ENCODE data around the gene ATP5MG. TPM values are rescaled to one million over a fixed set of nuclear protein-coding genes. Genes with fewer than 3 reads are reported as not detected.
"Not testable (repeated sequence)": the region's sequence is repeated elsewhere in the genome, so short reads cannot be mapped to it uniquely, and the experiment has no call there.

Gene ATP5MG
- total RNA-seq, 1 experiment from 2014 or later, result 537 TPM

- Histone ChIP-seq H3K36me3 (ENCODE audit: control insufficient read depth, insufficient read depth, low read length) (peaks cover 5% of the 10 kb centered on the region; the same call in 1 of the 2 replicates), H3K9me3 (no peaks in the 10 kb centered on the region), H3K4me1 (peaks cover 12% of the 10 kb centered on the region), H3K4me3 (ENCODE audit: low read depth, low read length) (no peak overlapping the region), H3K27me3 (replicated peaks; ENCODE audit: control insufficient read depth, insufficient read depth, low read length) (no peaks in the 10 kb centered on the region)
- ChIA-PET POLR2A (interaction anchor here (0.6 kb wide), 1 partner anchor 297 kb away, joined by 3 read pairs; no protein-coding TSS in a partner anchor), CTCF (no interaction called here)
- H3K27me3 Mint-ChIP-seq (ENCODE audit: insufficient read depth, unreplicated experiment), result no peaks in the 10 kb centered on the region
- no peak for DNase-seq
- intact Hi-C loops (cut with micrococcal nuclease; ENCODE audit: unreplicated experiment), result no loop called here
- H3K4me3 Mint-ChIP-seq (ENCODE audit: unreplicated experiment), result no peak overlapping the region
- peaks cover 77% of the 10 kb centered on the region for H3K36me3 Mint-ChIP-seq (ENCODE audit: insufficient read depth, unreplicated experiment)
- peaks cover 25% of the 10 kb centered on the region for H3K4me1 Mint-ChIP-seq (ENCODE audit: low read depth, unreplicated experiment)
- no peak overlapping the region for H3K27ac Mint-ChIP-seq (ENCODE audit: unreplicated experiment)
- TF ChIP-seq CTCF (IDR thresholded peaks at IDR 0.05; ENCODE audit: insufficient read depth in 1 of 2, low read depth in 1 of 2, low read length in 1 of 2, severe bottlenecking in 1 of 2, unreplicated experiment in 1 of 2), result no peak
- BruUV-seq (replicated peaks), result no TSS peak
- no peaks in the 10 kb centered on the region for H3K9me3 Mint-ChIP-seq (ENCODE audit: unreplicated experiment)
These were observed 2.4 kb upstream of the ATP5MG start for GRCh38 chr11:118398791-118399559.

GRCh38 chr11:118401880-118402590, 629 bp downstream of the ATP5MG start:
- intact Hi-C loops (cut with micrococcal nuclease; ENCODE audit: unreplicated experiment), result loop anchor here (1.0 to 5.0 kb wide), 3 partner anchors 33 to 165 kb away; partner anchors contain the start of gene IFT46
- Histone ChIP-seq H3K36me3 (ENCODE audit: control insufficient read depth, insufficient read depth, low read length) (peaks cover 7% of the 10 kb centered on the region), H3K27me3 (replicated peaks; ENCODE audit: control insufficient read depth, insufficient read depth, low read length) (no peaks in the 10 kb centered on the region), H3K9me3 (no peaks in the 10 kb centered on the region), H3K4me3 (ENCODE audit: low read depth, low read length) (peak overlapping the region; percentile 69), H3K4me1 (peaks cover 12% of the 10 kb centered on the region)
- H3K36me3 Mint-ChIP-seq (ENCODE audit: insufficient read depth, unreplicated experiment), result peaks cover 74% of the 10 kb centered on the region
- no peaks in the 10 kb centered on the region for H3K9me3 Mint-ChIP-seq (ENCODE audit: unreplicated experiment)
- peaks cover 39% of the 10 kb centered on the region for H3K4me1 Mint-ChIP-seq (ENCODE audit: low read depth, unreplicated experiment)
- H3K27me3 Mint-ChIP-seq (ENCODE audit: insufficient read depth, unreplicated experiment), result no peaks in the 10 kb centered on the region
- ChIA-PET POLR2A (no interaction called here), CTCF (interaction anchor here (0.7 to 1.2 kb wide), 5 partner anchors 25 to 203 kb away, joined by 3 to 5 read pairs (median 4); no protein-coding TSS in a partner anchor)
- peak overlapping the region; percentile 95 for H3K27ac Mint-ChIP-seq (ENCODE audit: unreplicated experiment)
- DNase-seq, result peak in 1 of 2 experiments; percentile 59
- peak overlapping the region; percentile 91 for H3K4me3 Mint-ChIP-seq (ENCODE audit: unreplicated experiment)
- no peak for TF ChIP-seq CTCF (IDR thresholded peaks at IDR 0.05; ENCODE audit: insufficient read depth in 1 of 2, low read depth in 1 of 2, low read length in 1 of 2, severe bottlenecking in 1 of 2, unreplicated experiment in 1 of 2)
- BruUV-seq (replicated peaks), result TSS peak; percentile 61

GRCh38 chr11:118402594-118402993, 1.2 kb downstream of the ATP5MG start:
- intact Hi-C loops (cut with micrococcal nuclease; ENCODE audit: unreplicated experiment), result loop anchor here (5.0 kb wide), 1 partner anchor 165 kb away; the partner anchor contains the start of gene IFT46
- H3K36me3 ChIP-seq (ENCODE audit: control insufficient read depth, insufficient read depth, low read length); BruUV-seq (replicated peaks); H3K27me3 Mint-ChIP-seq (ENCODE audit: insufficient read depth, unreplicated experiment); DNase-seq; POLR2A ChIA-PET; H3K9me3 Mint-ChIP-seq (ENCODE audit: unreplicated experiment); H3K27me3 ChIP-seq (replicated peaks; ENCODE audit: control insufficient read depth, insufficient read depth, low read length); H3K9me3 ChIP-seq: not testable (repeated sequence)
- Histone ChIP-seq H3K4me3 (ENCODE audit: low read depth, low read length) (peak overlapping the region; percentile 69), H3K4me1 (peaks cover 12% of the 10 kb centered on the region)
- CTCF ChIA-PET, result interaction anchor here (0.7 to 1.2 kb wide), 4 partner anchors 25 to 107 kb away, joined by 3 to 5 read pairs (median 4); no protein-coding TSS in a partner anchor
- H3K27ac Mint-ChIP-seq (ENCODE audit: unreplicated experiment), result peak overlapping the region; percentile 95
- H3K36me3 Mint-ChIP-seq (ENCODE audit: insufficient read depth, unreplicated experiment), result peaks cover 78% of the 10 kb centered on the region
- H3K4me3 Mint-ChIP-seq (ENCODE audit: unreplicated experiment), result peak overlapping the region; percentile 91
- peaks cover 39% of the 10 kb centered on the region for H3K4me1 Mint-ChIP-seq (ENCODE audit: low read depth, unreplicated experiment)
